ENCODE results near the gene CCR7. TPM values are rescaled to one million over a fixed set of nuclear protein-coding genes. Genes with fewer than 3 reads are reported as not detected.

Gene CCR7
- total and polyA plus RNA-seq, 2 of the 13 experiments (the other 11 are each of a cell fraction or from before 2014, with no cell fraction given) = 0.04 to 0.53 TPM

- TF ChIP-seq ARID5B (CRISPR knock-in tag; IDR thresholded peaks at IDR 0.05) = 0 out of 2 replicates have a peak, but pooled peaks have one; percentile 20
- TF ChIP-seq GFI1 (CRISPR knock-in tag; IDR thresholded peaks at IDR 0.05; ENCODE audit: borderline replicate concordance) = no peak
- TF ChIP-seq SALL1 (CRISPR knock-in tag; IDR thresholded peaks at IDR 0.05) = 0 out of 2 replicates have a peak, but pooled peaks have one; percentile 32
- no peak for TF ChIP-seq SIN3A (IDR thresholded peaks at IDR 0.05; ENCODE audit: borderline replicate concordance, low read depth, low read length)
- TF ChIP-seq FOXK1 (CRISPR knock-in tag; IDR thresholded peaks at IDR 0.05; ENCODE audit: borderline replicate concordance, low read depth) = no peak
Observed at GRCh38 chr17:40598619-40599467, 33.6 kb upstream of the CCR7 start (continued).

GRCh38 chr17:40598301-40598618 is 33.0 kb upstream of the CCR7 start:
- no peak for DNase-seq (ENCODE audit: low spot score)
- Histone ChIP-seq H3K27ac (ENCODE audit: extremely low read length, insufficient read depth, low read length) (no peak overlapping the region), H3K36me3 (replicated peaks in 1 of 2; ENCODE audit: control insufficient read depth in 1 of 2, insufficient read depth in 2 of 2, low read length in 2 of 2) (no peaks in the 10 kb centered on the region), H3K9me3 (ENCODE audit: low read length) (no peaks in the 10 kb centered on the region), H3K4me1 (ENCODE audit: insufficient read depth, low read length) (peaks cover 35% of the 10 kb centered on the region), H3K4me2 (ENCODE audit: low read depth, low read length) (peak overlapping the region; percentile 43), H4K20me1 (ENCODE audit: insufficient read depth, low read length) (no peaks in the 10 kb centered on the region), H3K27me3 (ENCODE audit: control insufficient read depth in 1 of 2, insufficient read depth in 2 of 2, low read length in 2 of 2) (peaks cover 1 to 3% of the 10 kb centered on the region in 2 experiments; a peak in 1 of 5 replicates), H3K4me3 (replicated peaks in 1 of 3; ENCODE audit: insufficient read depth in 1 of 3, low read depth in 2 of 3, low read length in 3 of 3) (no peak overlapping the region; a peak in 1 of 6 replicates), H3K9ac (ENCODE audit: insufficient read depth, low read depth, low read length) (no peak overlapping the region), H3K79me2 (ENCODE audit: insufficient read depth, low read length) (no peaks in the 10 kb centered on the region), H2AFZ (ENCODE audit: low read length) (peak overlapping the region; percentile 37)
- in situ Hi-C loops (cut with HindIII; ENCODE audit: extremely low pct_ligation_motif_present, low pct_unique_long_range_greater_than_20kb) (no loop called here), intact Hi-C loops (cut with micrococcal nuclease; ENCODE audit: unreplicated experiment) (no loop called here)
- ChIA-PET CTCF (ENCODE audit: low intra/inter-chr PET ratio, low total read pairs) (no interaction called here), POLR2A (no interaction called here)
- WGBS (ENCODE audit: low lambda C conversion rate) = 79% methylated on average over 5 of the region's 5 CpGs
- FAIRE-seq = no peak
- TF ChIP-seq REST (IDR thresholded peaks at IDR 0.05; ENCODE audit: borderline replicate concordance in 1 of 2, low read depth in 1 of 2, low read length in 2 of 2) (no peak), THYN1 (CRISPR knock-in tag; IDR thresholded peaks at IDR 0.05; ENCODE audit: borderline replicate concordance, low read depth) (no peak), HOMEZ (CRISPR knock-in tag; IDR thresholded peaks at IDR 0.05; ENCODE audit: low read depth) (0 out of 2 replicates have a peak, but pooled peaks have one; percentile 2), ZNF644 (CRISPR knock-in tag; IDR thresholded peaks at IDR 0.05; ENCODE audit: low read depth) (0 out of 2 replicates have a peak, but pooled peaks have one; percentile 13), ZNF430 (CRISPR knock-in tag; IDR thresholded peaks at IDR 0.05) (0 out of 2 replicates have a peak, but pooled peaks have one; percentile 18), HDAC6 (IDR thresholded peaks at IDR 0.05; ENCODE audit: low read depth, low read length) (no peak)
- no TSS peak for BruUV-seq (replicated peaks)
- ATAC-seq = no peak
